Endothelial cell (in vitro differentiated cells): Measurements from ENCODE around the gene HYOU1. TPM values are rescaled to one million over a fixed set of nuclear protein-coding genes. Genes with fewer than 3 reads are reported as not detected.
A peak's percentile ranks its signal among the peaks of the same experiment; 100 is the strongest.

Source experiments
- DNase-seq: peaks from one replicate; pipeline ENCODE4 v3.0.0; 2021; ENCODE audit warnings: low spot score
- H3K27ac Mint-ChIP-seq: one replicate; pipeline ENCODE4 v1.8.0; 2021; ENCODE audit warnings: mixed read lengths, inconsistent platforms; ENCODE audit not compliant: unreplicated experiment
- H3K27me3 Mint-ChIP-seq: one replicate; pipeline ENCODE4 v1.8.0; 2021; ENCODE audit warnings: mild to moderate bottlenecking, moderate library complexity, mixed read lengths, inconsistent platforms; ENCODE audit not compliant: unreplicated experiment
- H3K36me3 Mint-ChIP-seq: one replicate; pipeline ENCODE4 v1.8.0; 2021; ENCODE audit warnings: mild to moderate bottlenecking, low read depth, mixed read lengths, inconsistent platforms; ENCODE audit not compliant: unreplicated experiment
- H3K4me1 Mint-ChIP-seq: one replicate; pipeline ENCODE4 v1.8.0; 2021; ENCODE audit warnings: mild to moderate bottlenecking, mixed read lengths, inconsistent platforms; ENCODE audit not compliant: unreplicated experiment
- H3K4me3 Mint-ChIP-seq: one replicate; pipeline ENCODE4 v1.8.0; 2021; ENCODE audit warnings: mild to moderate bottlenecking, mixed read lengths, inconsistent platforms; ENCODE audit not compliant: unreplicated experiment
- H3K9me3 Mint-ChIP-seq: one replicate; pipeline ENCODE4 v1.8.0; 2021; ENCODE audit warnings: mixed read lengths, inconsistent platforms; ENCODE audit not compliant: unreplicated experiment
- CTCF ChIP-seq: fragments of 200-600 bp; sonication (generic); IDR thresholded peaks from one replicate; pipeline ENCODE4 v1.5.0; 2021; ENCODE audit warnings: antibody characterized with exemption; ENCODE audit not compliant: unreplicated experiment
- total RNA-seq: library from RNA; stranded (reverse); fragmentation: NEBNext Ultra II Directional; extraction: Animal tissue kit (Norgen Biotek cat#: 25700); gene quantifications from one replicate; pipeline ENCODE4 v1.2.1, GENCODE V29; 2021; ENCODE audit not compliant: unreplicated experiment

The HYOU1 gene
- total RNA-seq, 1 donor from 2014 or later: 243 TPM

GRCh38 chr11:119028346-119029068, 28.5 kb downstream of the HYOU1 start:
- H3K27ac Mint-ChIP-seq: peak overlapping the region; percentile 48
- H3K27me3 Mint-ChIP-seq: peaks cover 3% of the 10 kb centered on the region
- DNase-seq: no peak
- H3K4me3 Mint-ChIP-seq: peak overlapping the region; percentile 79
- H3K4me1 Mint-ChIP-seq: peaks cover 33% of the 10 kb centered on the region
- H3K9me3 Mint-ChIP-seq: no peaks in the 10 kb centered on the region
- H3K36me3 Mint-ChIP-seq: peaks cover 19% of the 10 kb centered on the region
- no peak for TF ChIP-seq CTCF

- Mint-ChIP-seq H3K4me1 (peaks cover 35% of the 10 kb centered on the region), H3K36me3 (peaks cover 23% of the 10 kb centered on the region), H3K9me3 (no peaks in the 10 kb centered on the region), H3K4me3 (no peak overlapping the region), H3K27me3 (peaks cover 3% of the 10 kb centered on the region), H3K27ac (no peak overlapping the region)
- no peak for DNase-seq
- TF ChIP-seq CTCF: no peak
Observed at GRCh38 chr11:119027561-119028345, 29.3 kb downstream of the HYOU1 start.

DNA sequence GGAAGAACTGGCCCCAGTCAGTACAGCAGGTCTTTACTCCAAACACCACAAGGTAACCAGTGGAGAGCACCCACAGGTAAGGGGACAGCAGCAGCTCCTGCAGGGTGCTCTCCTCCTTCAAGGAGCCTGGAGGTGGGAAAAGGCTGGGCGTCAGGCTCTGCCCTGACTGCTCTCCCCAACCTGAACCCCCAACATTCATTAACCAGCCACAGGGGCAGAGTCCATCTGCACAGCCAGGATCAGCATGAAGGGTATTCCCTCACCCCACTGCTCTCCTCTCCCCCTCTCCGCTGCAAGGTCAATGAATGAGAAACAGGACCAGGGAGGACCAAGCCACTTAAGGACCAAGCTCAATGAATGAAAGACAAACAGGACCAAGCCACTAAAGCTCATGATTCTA, 30.0 kb downstream of the HYOU1 start:
- DNase-seq: no peak
- no peak for TF ChIP-seq CTCF
- Mint-ChIP-seq H3K27ac (no peak overlapping the region), H3K4me1 (peaks cover 35% of the 10 kb centered on the region), H3K4me3 (no peak overlapping the region), H3K27me3 (peaks cover 3% of the 10 kb centered on the region), H3K36me3 (peaks cover 23% of the 10 kb centered on the region), H3K9me3 (no peaks in the 10 kb centered on the region)

GRCh38 chr11:119025978-119026766, 30.8 kb downstream of the HYOU1 start:
- peaks cover 35% of the 10 kb centered on the region for H3K4me1 Mint-ChIP-seq
- H3K4me3 Mint-ChIP-seq: no peak overlapping the region
- H3K27ac Mint-ChIP-seq: no peak overlapping the region
- peaks cover 23% of the 10 kb centered on the region for H3K36me3 Mint-ChIP-seq
- H3K9me3 Mint-ChIP-seq: no peaks in the 10 kb centered on the region
- DNase-seq: no peak
- H3K27me3 Mint-ChIP-seq: peaks cover 2% of the 10 kb centered on the region
- TF ChIP-seq CTCF: no peak
